Measurements from ENCODE around the gene RPS6KL1.

RPS6KL1 gene

GRCh38 chr14:74920281-74920680 is 2.8 kb downstream of the RPS6KL1 start:
- H3K4me1 ChIP-seq (ENCODE audit: insufficient read depth, low read length, poor library complexity, severe bottlenecking): no peaks in the 10 kb centered on the region
- no peak overlapping the region for H3K4me3 ChIP-seq (ENCODE audit: low read length, poor library complexity, severe bottlenecking)
- H3K4me2 ChIP-seq (ENCODE audit: low read depth, low read length, poor library complexity, severe bottlenecking): no peak overlapping the region
- H3K9ac ChIP-seq (ENCODE audit: low read depth, low read length, poor library complexity, severe bottlenecking): no peak overlapping the region
- H2AFZ ChIP-seq (ENCODE audit: low read length): no peak overlapping the region
- H3K9me3 ChIP-seq (ENCODE audit: insufficient read depth, low read depth, low read length): no peaks in the 10 kb centered on the region
- no peaks in the 10 kb centered on the region for H3F3A ChIP-seq (ENCODE audit: low read depth)
- no peak for TF ChIP-seq EZH2phosphoT487 (IDR thresholded peaks at IDR 0.05; ENCODE audit: borderline replicate concordance)
- TF ChIP-seq CTCF (conservative IDR thresholded peaks at IDR 0.05; ENCODE audit: low read length): no peak
- H3K27me3 ChIP-seq (ENCODE audit: insufficient read depth, low read length, poor library complexity, severe bottlenecking): no peaks in the 10 kb centered on the region
- H3K36me3 ChIP-seq (ENCODE audit: insufficient read depth, low read length): no peaks in the 10 kb centered on the region
- no peaks in the 10 kb centered on the region for H3K9me2 ChIP-seq (replicated peaks; ENCODE audit: low read depth, low read length)
- H4K20me1 ChIP-seq (ENCODE audit: insufficient read depth, low read length, poor library complexity, severe bottlenecking): no peaks in the 10 kb centered on the region
- no peaks in the 10 kb centered on the region for H3K79me2 ChIP-seq (ENCODE audit: insufficient read depth, low read length)

DNA sequence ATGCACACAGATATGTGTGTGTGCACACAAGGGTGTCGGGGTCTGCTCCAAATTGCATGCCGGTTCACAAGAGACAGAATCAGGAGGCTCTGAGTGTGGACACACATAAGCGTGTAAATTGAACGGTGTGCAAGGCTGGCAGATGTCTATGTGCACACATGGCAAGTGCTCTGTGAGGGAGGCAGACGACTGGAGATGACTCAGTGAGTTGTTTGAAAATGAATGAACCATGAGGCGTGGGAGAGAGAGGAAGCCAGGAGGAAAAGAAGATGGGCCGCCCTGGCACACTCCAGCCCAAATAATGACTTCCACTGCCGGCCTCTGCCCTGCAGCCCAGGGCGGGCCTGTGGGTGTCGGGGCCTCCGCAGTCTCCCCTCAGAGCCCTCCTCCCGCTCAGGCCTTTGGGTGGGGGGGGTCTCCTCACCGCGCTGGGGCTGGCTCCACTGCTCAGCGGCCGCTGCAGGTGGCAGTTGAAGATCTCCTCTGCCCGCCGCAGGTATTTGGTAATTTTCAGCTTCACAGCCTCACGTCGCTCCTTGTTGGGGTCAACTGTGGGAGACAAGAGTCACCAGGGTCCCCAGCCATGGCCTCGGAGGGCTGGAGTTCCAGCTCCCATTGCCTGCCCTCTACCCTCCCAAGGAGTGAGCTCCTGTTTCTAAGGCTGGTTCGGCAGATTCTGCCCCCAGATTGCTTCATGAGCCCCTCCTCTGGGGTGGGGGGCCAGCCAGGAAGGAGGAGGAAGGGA is 3.5 kb downstream of the RPS6KL1 start:
- Histone ChIP-seq H4K20me1 (ENCODE audit: insufficient read depth, low read length, poor library complexity, severe bottlenecking) (no peaks in the 10 kb centered on the region), H3K79me2 (ENCODE audit: insufficient read depth, low read length) (no peaks in the 10 kb centered on the region)

DNA sequence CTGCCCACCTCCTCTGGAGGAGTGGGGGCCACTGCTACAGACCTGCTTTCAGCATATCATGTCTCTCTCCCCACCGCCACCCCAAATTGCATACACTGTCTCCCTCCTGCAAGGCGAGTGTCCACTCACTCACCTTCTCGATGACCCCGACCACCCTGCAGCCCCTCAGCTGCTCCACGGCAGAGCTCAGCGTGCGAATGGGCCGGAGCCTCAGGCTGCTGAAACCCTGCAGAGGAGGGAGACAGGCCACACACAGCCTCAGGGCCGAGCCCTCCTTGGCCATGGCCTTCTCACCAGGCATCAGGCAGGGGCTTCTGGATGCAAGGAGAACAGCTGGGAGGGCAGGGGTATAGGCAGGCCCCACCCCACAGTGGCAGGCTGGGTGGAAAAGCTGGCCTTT is 4.7 kb downstream of the RPS6KL1 start:
- TF ChIP-seq CTCF (conservative IDR thresholded peaks at IDR 0.05; ENCODE audit: low read length): no peak
- TF ChIP-seq EZH2phosphoT487 (IDR thresholded peaks at IDR 0.05; ENCODE audit: borderline replicate concordance): no peak
- Histone ChIP-seq H2AFZ (ENCODE audit: low read length) (no peak overlapping the region), H3F3A (ENCODE audit: low read depth) (no peaks in the 10 kb centered on the region), H3K79me2 (ENCODE audit: insufficient read depth, low read length) (no peaks in the 10 kb centered on the region), H3K9me3 (ENCODE audit: insufficient read depth, low read depth, low read length) (no peaks in the 10 kb centered on the region), H3K36me3 (ENCODE audit: insufficient read depth, low read length) (no peaks in the 10 kb centered on the region), H3K4me2 (ENCODE audit: low read depth, low read length, poor library complexity, severe bottlenecking) (no peak overlapping the region), H3K9ac (ENCODE audit: low read depth, low read length, poor library complexity, severe bottlenecking) (no peak overlapping the region), H3K4me3 (ENCODE audit: low read length, poor library complexity, severe bottlenecking) (no peak overlapping the region), H4K20me1 (ENCODE audit: insufficient read depth, low read length, poor library complexity, severe bottlenecking) (no peaks in the 10 kb centered on the region), H3K4me1 (ENCODE audit: insufficient read depth, low read length, poor library complexity, severe bottlenecking) (no peaks in the 10 kb centered on the region), H3K27me3 (ENCODE audit: insufficient read depth, low read length, poor library complexity, severe bottlenecking) (no peaks in the 10 kb centered on the region), H3K9me2 (replicated peaks; ENCODE audit: low read depth, low read length) (no peaks in the 10 kb centered on the region)

More for the DNA sequence above, 3.5 kb downstream of the RPS6KL1 start:
- H3K4me1 ChIP-seq (ENCODE audit: insufficient read depth, low read length, poor library complexity, severe bottlenecking): no peaks in the 10 kb centered on the region
- H3K9me3 ChIP-seq (ENCODE audit: insufficient read depth, low read depth, low read length): no peaks in the 10 kb centered on the region
- no peaks in the 10 kb centered on the region for H3K27me3 ChIP-seq (ENCODE audit: insufficient read depth, low read length, poor library complexity, severe bottlenecking)
- H3K36me3 ChIP-seq (ENCODE audit: insufficient read depth, low read length): no peaks in the 10 kb centered on the region
- no peak overlapping the region for H3K9ac ChIP-seq (ENCODE audit: low read depth, low read length, poor library complexity, severe bottlenecking)
- H3K4me3 ChIP-seq (ENCODE audit: low read length, poor library complexity, severe bottlenecking): no peak overlapping the region
- TF ChIP-seq CTCF (conservative IDR thresholded peaks at IDR 0.05; ENCODE audit: low read length) (no peak), EZH2phosphoT487 (IDR thresholded peaks at IDR 0.05; ENCODE audit: borderline replicate concordance) (no peak)
- no peak overlapping the region for H2AFZ ChIP-seq (ENCODE audit: low read length)
- H3K4me2 ChIP-seq (ENCODE audit: low read depth, low read length, poor library complexity, severe bottlenecking): no peak overlapping the region
- no peaks in the 10 kb centered on the region for H3F3A ChIP-seq (ENCODE audit: low read depth)
- H3K9me2 ChIP-seq (replicated peaks; ENCODE audit: low read depth, low read length): no peaks in the 10 kb centered on the region

Data from Loucy (cell line).